ENCODE results near the gene PRICKLE1.

PRICKLE1 gene

GRCh38 chr12:42585154-42585840, 4.2 kb downstream of the PRICKLE1 start:
- Histone ChIP-seq H3K9me3 (no peaks in the 10 kb centered on the region), H3K27ac (no peak overlapping the region), H3K27me3 (peaks cover 85% of the 10 kb centered on the region), H3K36me3 (no peaks in the 10 kb centered on the region), H3K4me3 (ENCODE audit: low read depth in 1 of 2, low read length in 1 of 2) (no peak overlapping the region), H3K4me1 (ENCODE audit: control insufficient read depth in 1 of 2, insufficient read depth in 1 of 2, low read depth in 1 of 2, low read length in 1 of 2) (peaks cover 3 to 4% of the 10 kb centered on the region in 2 experiments)
- TF ChIP-seq CTCF (IDR thresholded peaks at IDR 0.05): no peak

GRCh38 chr12:42584651-42585111, 4.9 kb downstream of the PRICKLE1 start:
- H3K27ac ChIP-seq: no peak overlapping the region
- H3K27me3 ChIP-seq: peaks cover 85% of the 10 kb centered on the region
- peaks cover 0 to 3% of the 10 kb centered on the region in 2 experiments for H3K4me1 ChIP-seq (ENCODE audit: control insufficient read depth in 1 of 2, insufficient read depth in 1 of 2, low read depth in 1 of 2, low read length in 1 of 2)
- no peaks in the 10 kb centered on the region for H3K9me3 ChIP-seq
- no peaks in the 10 kb centered on the region for H3K36me3 ChIP-seq
- no peak for TF ChIP-seq CTCF (IDR thresholded peaks at IDR 0.05)
- no peak overlapping the region for H3K4me3 ChIP-seq (ENCODE audit: low read depth in 1 of 2, low read length in 1 of 2)

GRCh38 chr12:42583016-42583415, 6.5 kb downstream of the PRICKLE1 start:
- H3K4me3 ChIP-seq (ENCODE audit: low read depth in 1 of 2, low read length in 1 of 2): no peak overlapping the region
- H3K9me3 ChIP-seq: no peaks in the 10 kb centered on the region
- peaks cover 83% of the 10 kb centered on the region for H3K27me3 ChIP-seq
- H3K4me1 ChIP-seq (ENCODE audit: control insufficient read depth in 1 of 2, insufficient read depth in 1 of 2, low read depth in 1 of 2, low read length in 1 of 2): no peaks in the 10 kb centered on the region
- TF ChIP-seq CTCF (IDR thresholded peaks at IDR 0.05): no peak
- no peaks in the 10 kb centered on the region for H3K36me3 ChIP-seq
- H3K27ac ChIP-seq: no peak overlapping the region

GRCh38 chr12:42582498-42582897, 7.0 kb downstream of the PRICKLE1 start:
- Histone ChIP-seq H3K36me3 (no peaks in the 10 kb centered on the region), H3K4me3 (ENCODE audit: low read depth in 1 of 2, low read length in 1 of 2) (no peak overlapping the region), H3K4me1 (ENCODE audit: control insufficient read depth in 1 of 2, insufficient read depth in 1 of 2, low read depth in 1 of 2, low read length in 1 of 2) (no peaks in the 10 kb centered on the region), H3K27ac (no peak overlapping the region), H3K9me3 (no peaks in the 10 kb centered on the region), H3K27me3 (peaks cover 78% of the 10 kb centered on the region)
- no peak for TF ChIP-seq CTCF (IDR thresholded peaks at IDR 0.05)

GRCh38 chr12:42582050-42582449, 7.5 kb downstream of the PRICKLE1 start:
- H3K27ac ChIP-seq: no peak overlapping the region
- H3K27me3 ChIP-seq: peaks cover 73% of the 10 kb centered on the region
- no peaks in the 10 kb centered on the region for H3K4me1 ChIP-seq (ENCODE audit: control insufficient read depth in 1 of 2, insufficient read depth in 1 of 2, low read depth in 1 of 2, low read length in 1 of 2)
- H3K36me3 ChIP-seq: no peaks in the 10 kb centered on the region
- no peak for TF ChIP-seq CTCF (IDR thresholded peaks at IDR 0.05)
- H3K4me3 ChIP-seq (ENCODE audit: low read depth in 1 of 2, low read length in 1 of 2): no peak overlapping the region
- H3K9me3 ChIP-seq: no peaks in the 10 kb centered on the region
